SK-N-SH treated with all-trans-retinoic acid at 6 μM for 48 hours (cell line): ENCODE results near the gene IKZF1.

Experiments used
- ARNTL ChIP-seq: fragments of 450-650 bp; formaldehyde crosslinking; IDR thresholded peaks from 2 replicates; pipeline ENCODE4 v1.5.0; 2020; ENCODE audit warnings: low read depth, mild to moderate bottlenecking, moderate library complexity, borderline replicate concordance
- BACH2 ChIP-seq: fragments of 250-450 bp; sonication (Bioruptor Pico); IDR thresholded peaks from 2 replicates; pipeline ENCODE4 v1.9.0; 2021; ENCODE audit warnings: mild to moderate bottlenecking, borderline replicate concordance
- ESRRG ChIP-seq: fragments of 250-450 bp; sonication (Bioruptor Pico); IDR thresholded peaks from 2 replicates; pipeline ENCODE4 v1.6.1; 2021; ENCODE audit warnings: mild to moderate bottlenecking
- GLIS3 ChIP-seq: fragments of 250-450 bp; sonication (Bioruptor Pico); IDR thresholded peaks from 2 replicates; pipeline ENCODE4 v1.5.0; 2020; ENCODE audit warnings: mild to moderate bottlenecking, moderate library complexity
- OSR1 ChIP-seq: fragments of 250-450 bp; sonication (Bioruptor Pico); IDR thresholded peaks from 2 replicates; pipeline ENCODE4 v1.8.0; 2022; ENCODE audit warnings: moderate library complexity, mild to moderate bottlenecking, inconsistent platforms
- PATZ1 ChIP-seq: fragments of 250-450 bp; sonication (Bioruptor Pico); IDR thresholded peaks from 2 replicates; pipeline ENCODE4 v1.8.0; 2020; ENCODE audit warnings: mild to moderate bottlenecking, moderate library complexity, borderline replicate concordance
- SNAI2 ChIP-seq: fragments of 250-450 bp; sonication (Bioruptor Pico); IDR thresholded peaks from 2 replicates; pipeline ENCODE4 v1.5.0; 2020; ENCODE audit warnings: mild to moderate bottlenecking, moderate library complexity
- TSHZ2 ChIP-seq: fragments of 250-450 bp; sonication (Bioruptor Pico); IDR thresholded peaks from 2 replicates; pipeline ENCODE4 v1.5.0; 2020; ENCODE audit warnings: mild to moderate bottlenecking, moderate library complexity
- ZFP3 ChIP-seq: fragments of 250-450 bp; sonication (Bioruptor Pico); IDR thresholded peaks from 2 replicates; pipeline ENCODE4 v1.5.0; 2020; ENCODE audit warnings: mild to moderate bottlenecking, moderate library complexity
- ZFP30 ChIP-seq: fragments of 450-650 bp; formaldehyde crosslinking; IDR thresholded peaks from 2 replicates; pipeline ENCODE4 v1.5.0; 2022; ENCODE audit warnings: mild to moderate bottlenecking, moderate library complexity
- ZNF565 ChIP-seq: fragments of 450-650 bp; formaldehyde crosslinking; conservative IDR thresholded peaks from 2 replicates; pipeline ENCODE4 v1.5.0; 2020; ENCODE audit warnings: low read depth, mild to moderate bottlenecking, moderate library complexity
- TF ChIP-seq, protein P1 (sequence below): fragments of 250-450 bp; sonication (Bioruptor Pico); IDR thresholded peaks from 2 replicates; pipeline ENCODE4 v1.5.1; 2021; ENCODE audit warnings: mild to moderate bottlenecking, moderate library complexity

- TF ChIP-seq PATZ1 (CRISPR knock-in tag) (no peak), SNAI2 (no peak), ZFP3 (no peak), ZFP30 (CRISPR knock-in tag) (no peak), ARNTL (CRISPR knock-in tag) (no peak), GLIS3 (no peak), BACH2 (CRISPR knock-in tag) (no peak), ZNF565 (CRISPR knock-in tag) (no peak), OSR1 (CRISPR knock-in tag) (no peak), TSHZ2 (no peak), ESRRG (CRISPR knock-in tag) (no peak)
- TF ChIP-seq, protein P1, sequence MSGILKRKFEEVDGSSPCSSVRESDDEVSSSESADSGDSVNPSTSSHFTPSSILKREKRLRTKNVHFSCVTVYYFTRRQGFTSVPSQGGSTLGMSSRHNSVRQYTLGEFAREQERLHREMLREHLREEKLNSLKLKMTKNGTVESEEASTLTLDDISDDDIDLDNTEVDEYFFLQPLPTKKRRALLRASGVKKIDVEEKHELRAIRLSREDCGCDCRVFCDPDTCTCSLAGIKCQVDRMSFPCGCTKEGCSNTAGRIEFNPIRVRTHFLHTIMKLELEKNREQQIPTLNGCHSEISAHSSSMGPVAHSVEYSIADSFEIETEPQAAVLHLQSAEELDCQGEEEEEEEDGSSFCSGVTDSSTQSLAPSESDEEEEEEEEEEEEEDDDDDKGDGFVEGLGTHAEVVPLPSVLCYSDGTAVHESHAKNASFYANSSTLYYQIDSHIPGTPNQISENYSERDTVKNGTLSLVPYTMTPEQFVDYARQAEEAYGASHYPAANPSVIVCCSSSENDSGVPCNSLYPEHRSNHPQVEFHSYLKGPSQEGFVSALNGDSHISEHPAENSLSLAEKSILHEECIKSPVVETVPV (CRISPR knock-in tag) = no peak
These were observed at the start of gene IKZF1 for GRCh38 chr7:50304129-50304910.
